HepG2 (cell line): ENCODE data around the gene EVPLL. TPM values are rescaled to one million over a fixed set of nuclear protein-coding genes. Genes with fewer than 3 reads are reported as not detected.

Experiments
- ATAC-seq: fragments of 200-7000 bp; cut with Tn5 transposase; 3 replicates; pipeline ENCODE4 v1.9.1; 2020; ENCODE audit warnings: mild to moderate bottlenecking, moderate library complexity
- BruUV-seq: library from RNA; stranded (reverse); fragments of 400-500 nt; replicated peaks from 2 replicates; lab custom pipeline; 2021; lab: Mats Ljungman, UMichigan
- CTCF ChIA-PET: fragments of 300-600 bp; formaldehyde crosslinking; extraction: SDS; loops from one replicate; lab custom pipeline; 2021; ENCODE audit warnings: low total read pairs, inconsistent platforms, low intra/inter-chr PET ratio; lab: Yijun Ruan, JAX
- POLR2A ChIA-PET: fragments of 350-600 bp; sonication (Branson Sonifier 250); formaldehyde crosslinking; loops from one replicate; lab custom pipeline; 2020; ENCODE audit warnings: antibody characterized with exemption, inconsistent platforms; lab: Yijun Ruan, JAX
- DNase-seq: peaks from one replicate; pipeline ENCODE4 v3.0.0-alpha.2; 2015; ENCODE audit warnings: low spot score
- FAIRE-seq: peaks from 3 replicates; lab custom pipeline; 2011; peaks lifted over from hg19 to GRCh38; lab: Jason Lieb, UNC
- H2AFZ ChIP-seq: one replicate; pipeline ENCODE4 v1.6.1; 2011; ENCODE audit warnings: low read length, inconsistent platforms
- H3K27ac ChIP-seq: fragments of 300-600 bp; 3 replicates; pipeline ENCODE4 v1.8.0; 2011; ENCODE audit warnings: mixed run types, mild to moderate bottlenecking, mixed read lengths, low read length, inconsistent platforms; ENCODE audit not compliant: insufficient read depth; ENCODE audit errors: extremely low read length
- H3K27me3 ChIP-seq, 2 experiments: fragments of 200-600 bp in 1 of 2; 2 replicates in 1 of 2; 3 replicates in 1 of 2; pipeline versions ENCODE4 v1.6.0 to v1.8.0; 2011; ENCODE audit warnings: low read length in 2 of 2, mild to moderate bottlenecking in 2 of 2, moderate library complexity in 2 of 2, inconsistent platforms in 1 of 2; ENCODE audit not compliant: insufficient read depth in 2 of 2, control insufficient read depth in 1 of 2
- H3K36me3 ChIP-seq, 2 experiments: fragments of 200-600 bp in 1 of 2; replicated peaks in 1 of 2; 2 replicates in 1 of 2; 3 replicates in 1 of 2; pipeline versions ENCODE4 v1.5.1 to v1.8.0; 2011; ENCODE audit warnings: low read length in 2 of 2, inconsistent platforms in 1 of 2; ENCODE audit not compliant: insufficient read depth in 2 of 2, control insufficient read depth in 1 of 2
- H3K4me1 ChIP-seq: 2 replicates; pipeline ENCODE4 v1.5.1; 2012; ENCODE audit warnings: low read length, inconsistent platforms; ENCODE audit not compliant: insufficient read depth
- H3K4me2 ChIP-seq: 2 replicates; pipeline ENCODE4 v1.6.0; 2011; ENCODE audit warnings: low read depth, low read length, inconsistent platforms
- H3K4me3 ChIP-seq, 3 experiments: fragments of 200-600 bp in 1 of 3; sonication (generic), shearing (Covaris generic) in 1 of 3; replicated peaks in 1 of 3; 2 replicates each; pipeline ENCODE4 v1.5.1; 2011 to 2016; ENCODE audit warnings: low read length in 3 of 3, inconsistent platforms in 2 of 3, low read depth in 2 of 3, mild to moderate bottlenecking in 2 of 3, control low read depth in 1 of 3, mixed read lengths in 1 of 3; ENCODE audit not compliant: insufficient read depth in 1 of 3
- H3K79me2 ChIP-seq: one replicate; pipeline ENCODE4 v1.6.1; 2011; ENCODE audit warnings: low read length, inconsistent platforms; ENCODE audit not compliant: insufficient read depth
- H3K9ac ChIP-seq: 2 replicates; pipeline ENCODE4 v1.6.0; 2011; ENCODE audit warnings: mild to moderate bottlenecking, low read depth, low read length, inconsistent platforms; ENCODE audit not compliant: insufficient read depth
- H3K9me3 ChIP-seq: 2 replicates; pipeline ENCODE4 v1.5.1; 2012; ENCODE audit warnings: mild to moderate bottlenecking, low read length
- H4K20me1 ChIP-seq: 2 replicates; pipeline ENCODE4 v1.6.0; 2011; ENCODE audit warnings: inconsistent platforms, mild to moderate bottlenecking, low read length, moderate library complexity; ENCODE audit not compliant: insufficient read depth
- FLYWCH1 ChIP-seq: sonication (generic); formaldehyde crosslinking; IDR thresholded peaks from 2 replicates; pipeline ENCODE4 v1.8.1; 2023; ENCODE audit warnings: mild to moderate bottlenecking, missing genetic modification reagents
- LCORL ChIP-seq, 2 experiments: fragments of 450-650 bp in 1 of 2; sonication (generic) in 1 of 2; formaldehyde crosslinking in 1 of 2; IDR thresholded peaks; 2 replicates each; pipeline versions ENCODE4 v1.5.0 to v1.6.1; 2017 to 2020; ENCODE audit warnings: antibody characterized with exemption in 1 of 2, missing genetic modification reagents in 1 of 2
- MLX ChIP-seq: IDR thresholded peaks from 2 replicates; pipeline ENCODE4 v1.6.1; 2016
- SETDB1 ChIP-seq: sonication (generic); formaldehyde crosslinking; IDR thresholded peaks from 2 replicates; pipeline ENCODE4 v1.5.1; 2020; ENCODE audit warnings: missing genetic modification reagents, mild to moderate bottlenecking, borderline replicate concordance
- TRIM24 ChIP-seq: sonication (generic); formaldehyde crosslinking; IDR thresholded peaks from 2 replicates; pipeline ENCODE4 v1.8.0; 2022; ENCODE audit warnings: mild to moderate bottlenecking, missing genetic modification reagents
- ZKSCAN1 ChIP-seq: fragments of 150-350 bp; IDR thresholded peaks from 2 replicates; pipeline ENCODE4 v1.6.1; 2014; ENCODE audit warnings: low read length
- ZNF710 ChIP-seq: sonication (generic); formaldehyde crosslinking; IDR thresholded peaks from 2 replicates; pipeline ENCODE4 v1.5.0; 2020; ENCODE audit warnings: mild to moderate bottlenecking, missing genetic modification reagents, borderline replicate concordance
- ZNF841 ChIP-seq: sonication (generic); formaldehyde crosslinking; IDR thresholded peaks from 2 replicates; pipeline ENCODE4 v1.8.1; 2023; ENCODE audit warnings: missing genetic modification reagents, borderline replicate concordance
- WGBS: methylation state at CpG from one replicate; pipeline ENCODE4 v1.1.6; 2017; ENCODE audit warnings: low lambda C conversion rate; 5-methylcytosine and 5-hydroxymethylcytosine counted together
- in situ Hi-C: cut with HindIII; loops from 2 replicates; pipeline ENCODE4 v1.10.0; 2017; ENCODE audit warnings: low pct_unique_long_range_greater_than_20kb; ENCODE audit not compliant: extremely low pct_ligation_motif_present
- intact Hi-C: fragments of 100-400 bp; cut with micrococcal nuclease; formaldehyde crosslinking; loops from one replicate; pipeline ENCODE4 v1.10.0; 2022; ENCODE audit not compliant: unreplicated experiment
- polyA plus RNA-seq, 8 experiments: library from polyadenylated mRNA; depleted of rRNA in 3 of 8; stranded (reverse) in 7 of 8; unstranded in 1 of 8; fragments of >200 nt; fragmentation: Illumina TruSeq in 4 of 8; extraction: Trizol in 4 of 8; gene quantifications; 2 replicates each; pipeline versions ENCODE4 v1.2.1 to v1.2.3, GENCODE V29; 2011 to 2016; ENCODE audit warnings: low read depth in 4 of 8, missing spikeins in 1 of 8, mixed read lengths in 1 of 8; ENCODE audit not compliant: insufficient read depth in 1 of 8
- total RNA-seq, 5 experiments: library from RNA; depleted of rRNA; stranded (reverse); fragments of >200 nt; fragmentation: Illumina TruSeq; extraction: Trizol; gene quantifications; 2 replicates each; pipeline ENCODE4 v1.2.3, GENCODE V29; 2016; ENCODE audit warnings: low read depth in 1 of 5
- TF ChIP-seq, protein P1 (sequence below): sonication (generic); formaldehyde crosslinking; IDR thresholded peaks from 2 replicates; pipeline ENCODE4 v1.5.1; 2020; ENCODE audit warnings: missing genetic modification reagents, mild to moderate bottlenecking, borderline replicate concordance

EVPLL gene
- total and polyA plus RNA-seq, 2 of the 13 experiments (the other 11 are each of a cell fraction or from before 2014, with no cell fraction given) = 0.07 TPM; not detected in 1

DNA sequence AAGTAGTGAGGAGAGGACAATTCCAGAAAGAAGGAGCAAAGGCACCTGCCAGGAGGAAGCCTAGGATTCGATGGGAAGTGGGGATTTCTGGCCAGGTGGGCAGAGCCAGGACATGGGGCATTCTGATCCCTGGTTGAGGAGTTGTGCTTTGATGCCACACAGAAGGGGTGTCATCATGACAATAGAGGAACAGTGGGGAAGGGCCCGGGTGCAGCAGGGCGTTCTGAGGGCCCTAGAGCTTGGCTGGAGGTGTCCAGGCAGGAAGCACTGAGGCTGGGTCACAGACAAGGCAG lies 4.3 kb downstream of the EVPLL start:
- POLR2A ChIA-PET = no interaction called here
- DNase-seq (no peak), FAIRE-seq (no peak), ATAC-seq (no peak)
- H3K4me2 ChIP-seq = no peak overlapping the region
- H4K20me1 ChIP-seq = no peaks in the 10 kb centered on the region
- no peaks in the 10 kb centered on the region for H3K79me2 ChIP-seq
- intact Hi-C loops (no loop called here), in situ Hi-C loops (no loop called here)
- no peak overlapping the region for H2AFZ ChIP-seq
- 43% methylated on average over 1 of the region's 3 CpGs for WGBS
- H3K36me3 ChIP-seq = no peaks in the 10 kb centered on the region
- peaks cover 12% of the 10 kb centered on the region for H3K4me1 ChIP-seq
- no peak overlapping the region for H3K27ac ChIP-seq
- no peak for TF ChIP-seq TRIM24 (CRISPR knock-in tag)
- peaks cover 0 to 4% of the 10 kb centered on the region in 2 experiments; a peak in 3 of 5 replicates for H3K27me3 ChIP-seq
- BruUV-seq = no TSS peak
- CTCF ChIA-PET = no interaction called here
- H3K9ac ChIP-seq = no peak overlapping the region
- no peak overlapping the region for H3K4me3 ChIP-seq
- H3K9me3 ChIP-seq = no peaks in the 10 kb centered on the region

DNA sequence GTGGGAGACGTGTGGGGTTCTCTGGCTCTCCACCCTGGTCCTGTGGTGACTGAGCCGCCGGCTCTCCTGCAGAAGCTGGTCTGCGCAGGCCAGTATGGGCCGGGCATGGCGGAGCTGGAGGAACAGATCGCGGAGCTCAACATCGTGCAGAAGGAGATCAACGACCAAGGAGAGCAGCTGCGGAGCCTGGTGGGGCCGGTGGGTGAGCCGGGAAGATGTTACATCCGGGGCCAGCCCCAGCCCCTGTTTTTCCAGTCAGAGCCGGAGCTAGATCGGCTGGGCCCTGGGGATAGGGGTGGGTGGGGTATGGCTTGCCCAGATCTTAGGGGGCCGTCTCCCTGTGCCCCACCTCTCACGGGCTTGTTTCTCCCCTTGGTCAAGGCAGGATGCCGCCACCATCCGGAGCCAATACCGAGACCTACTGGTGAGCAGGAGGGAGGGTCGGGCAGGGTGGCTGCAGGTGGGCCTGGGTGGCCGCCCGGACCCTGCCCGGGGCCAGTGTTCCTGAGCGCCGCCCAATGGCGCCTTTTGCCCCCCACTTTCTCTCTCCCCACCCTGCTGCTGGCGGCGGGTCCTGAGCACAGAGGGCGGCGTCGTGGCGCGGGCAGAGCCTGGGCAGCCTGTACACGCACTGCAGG lies 5.0 kb downstream of the EVPLL start:
- H3K4me2 ChIP-seq = no peak overlapping the region
- no peaks in the 10 kb centered on the region for H3K79me2 ChIP-seq
- no peaks in the 10 kb centered on the region for H4K20me1 ChIP-seq
- FAIRE-seq = no peak
- POLR2A ChIA-PET = no interaction called here
- peaks cover 5% of the 10 kb centered on the region for H3K4me1 ChIP-seq
- no peak overlapping the region for H3K9ac ChIP-seq
- TF ChIP-seq ZNF841 (CRISPR knock-in tag) = no peak
- TF ChIP-seq SETDB1 (CRISPR knock-in tag) = no peak
- TF ChIP-seq TRIM24 (CRISPR knock-in tag) = no peak
- TF ChIP-seq ZKSCAN1 = no peak
- TF ChIP-seq, protein P1, sequence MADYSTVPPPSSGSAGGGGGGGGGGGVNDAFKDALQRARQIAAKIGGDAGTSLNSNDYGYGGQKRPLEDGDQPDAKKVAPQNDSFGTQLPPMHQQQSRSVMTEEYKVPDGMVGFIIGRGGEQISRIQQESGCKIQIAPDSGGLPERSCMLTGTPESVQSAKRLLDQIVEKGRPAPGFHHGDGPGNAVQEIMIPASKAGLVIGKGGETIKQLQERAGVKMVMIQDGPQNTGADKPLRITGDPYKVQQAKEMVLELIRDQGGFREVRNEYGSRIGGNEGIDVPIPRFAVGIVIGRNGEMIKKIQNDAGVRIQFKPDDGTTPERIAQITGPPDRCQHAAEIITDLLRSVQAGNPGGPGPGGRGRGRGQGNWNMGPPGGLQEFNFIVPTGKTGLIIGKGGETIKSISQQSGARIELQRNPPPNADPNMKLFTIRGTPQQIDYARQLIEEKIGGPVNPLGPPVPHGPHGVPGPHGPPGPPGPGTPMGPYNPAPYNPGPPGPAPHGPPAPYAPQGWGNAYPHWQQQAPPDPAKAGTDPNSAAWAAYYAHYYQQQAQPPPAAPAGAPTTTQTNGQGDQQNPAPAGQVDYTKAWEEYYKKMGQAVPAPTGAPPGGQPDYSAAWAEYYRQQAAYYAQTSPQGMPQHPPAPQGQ (CRISPR knock-in tag) = no peak
- no peak for TF ChIP-seq FLYWCH1
- no peak for TF ChIP-seq ZNF710 (CRISPR knock-in tag)
- TF ChIP-seq LCORL (IDR thresholded peaks at IDR 0.05) = no peak
- TF ChIP-seq LCORL (CRISPR knock-in tag; IDR thresholded peaks at IDR 0.05) = no peak
- TF ChIP-seq MLX (CRISPR knock-in tag) = no peak
- in situ Hi-C loops = no loop called here
- no TSS peak for BruUV-seq
- no peak overlapping the region for H3K4me3 ChIP-seq
- no peaks in the 10 kb centered on the region for H3K36me3 ChIP-seq
- no peaks in the 10 kb centered on the region for H3K9me3 ChIP-seq
- CTCF ChIA-PET = no interaction called here
- H2AFZ ChIP-seq = no peak overlapping the region
- DNase-seq = no peak
- intact Hi-C loops = no loop called here
- ATAC-seq = no peak
- peaks cover 0 to 4% of the 10 kb centered on the region in 2 experiments; a peak in 3 of 5 replicates for H3K27me3 ChIP-seq
- H3K27ac ChIP-seq = no peak overlapping the region
- 80% methylated on average over 34 of the region's 36 CpGs for WGBS
